Testis (tissue), 2 donors: ENCODE data around the gene LY6G6D.

Experiments
- CTCF ChIP-seq, 3 experiments: fragments of 450-650 bp in 2 of 3; fragments of 200-600 bp in 1 of 3; sonication (generic) in 1 of 3; IDR thresholded peaks; one replicate each; pipeline ENCODE4 v1.5.1; 2016 to 2019; ENCODE audit warnings: antibody characterized with exemption in 3 of 3, mild to moderate bottlenecking in 2 of 3, moderate library complexity in 1 of 3
- POLR2A ChIP-seq: fragments of 450-650 bp; IDR thresholded peaks from one replicate; pipeline ENCODE4 v1.6.1; 2017; ENCODE audit warnings: antibody characterized with exemption, mild to moderate bottlenecking, moderate library complexity

- TF ChIP-seq POLR2A = no peak
- TF ChIP-seq CTCF (IDR thresholded peaks at IDR 0.05) = no peak
Measured at GRCh38 chr6:31718265-31718664, 3.1 kb downstream of the LY6G6D start.
